HG03520 (cell line): ENCODE results near the gene SH3GL1.

Experiments used
- ATAC-seq: cut with Tn5 transposase; IDR thresholded peaks from one replicate; pipeline ENCODE4 v1.9.1; 2021; ENCODE audit warnings: mild to moderate bottlenecking, moderate library complexity; ENCODE audit not compliant: unreplicated experiment

The SH3GL1 gene

DNA sequence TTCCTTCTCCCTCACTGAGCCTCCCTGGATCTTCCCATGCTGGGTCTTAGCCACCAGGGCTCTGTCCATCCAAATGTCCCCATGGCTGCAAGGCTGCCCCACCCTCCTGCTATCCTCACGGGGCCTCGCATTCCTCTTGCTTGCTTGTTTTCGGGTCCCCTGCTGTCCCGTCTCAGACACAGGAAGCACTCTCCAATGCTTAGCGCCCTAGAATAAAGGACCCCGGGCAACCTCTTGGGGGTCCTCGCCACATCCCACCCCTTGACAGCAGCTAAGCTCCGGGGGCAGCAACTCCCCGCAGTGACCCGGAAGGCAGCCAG lies 23.7 kb downstream of the SH3GL1 start:
- no peak for ATAC-seq

DNA sequence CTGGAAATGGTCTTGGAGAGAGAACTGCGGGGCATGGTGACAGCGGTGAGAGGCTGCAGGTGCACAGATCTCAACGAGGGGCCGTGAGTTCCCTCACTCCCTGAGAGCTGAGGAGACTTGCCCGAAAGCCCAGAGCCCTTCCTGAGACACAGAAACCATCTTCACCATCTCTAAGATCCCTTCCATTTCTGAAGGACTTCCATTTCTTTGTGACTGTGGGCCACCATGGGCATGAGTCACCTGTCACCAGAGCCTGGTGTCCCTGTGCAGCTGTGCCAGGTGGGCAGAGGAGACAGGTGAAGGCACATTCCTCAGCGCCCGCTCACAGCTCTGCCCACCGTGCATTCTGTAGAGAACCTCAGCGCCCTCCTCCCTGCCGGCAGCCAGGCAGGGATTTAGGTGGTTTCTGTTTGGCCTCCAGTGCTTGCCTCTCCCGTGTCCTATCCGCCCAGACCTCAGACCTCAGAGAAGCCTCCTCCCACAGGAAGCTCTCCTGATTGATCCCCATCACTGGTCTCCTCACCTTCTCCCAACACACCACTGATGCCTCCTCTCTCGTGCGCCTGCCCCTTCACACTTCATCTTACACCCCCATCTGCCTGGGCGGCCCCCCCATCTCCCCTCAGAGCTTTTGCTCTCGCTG lies 24.2 kb downstream of the SH3GL1 start:
- no peak for ATAC-seq

DNA sequence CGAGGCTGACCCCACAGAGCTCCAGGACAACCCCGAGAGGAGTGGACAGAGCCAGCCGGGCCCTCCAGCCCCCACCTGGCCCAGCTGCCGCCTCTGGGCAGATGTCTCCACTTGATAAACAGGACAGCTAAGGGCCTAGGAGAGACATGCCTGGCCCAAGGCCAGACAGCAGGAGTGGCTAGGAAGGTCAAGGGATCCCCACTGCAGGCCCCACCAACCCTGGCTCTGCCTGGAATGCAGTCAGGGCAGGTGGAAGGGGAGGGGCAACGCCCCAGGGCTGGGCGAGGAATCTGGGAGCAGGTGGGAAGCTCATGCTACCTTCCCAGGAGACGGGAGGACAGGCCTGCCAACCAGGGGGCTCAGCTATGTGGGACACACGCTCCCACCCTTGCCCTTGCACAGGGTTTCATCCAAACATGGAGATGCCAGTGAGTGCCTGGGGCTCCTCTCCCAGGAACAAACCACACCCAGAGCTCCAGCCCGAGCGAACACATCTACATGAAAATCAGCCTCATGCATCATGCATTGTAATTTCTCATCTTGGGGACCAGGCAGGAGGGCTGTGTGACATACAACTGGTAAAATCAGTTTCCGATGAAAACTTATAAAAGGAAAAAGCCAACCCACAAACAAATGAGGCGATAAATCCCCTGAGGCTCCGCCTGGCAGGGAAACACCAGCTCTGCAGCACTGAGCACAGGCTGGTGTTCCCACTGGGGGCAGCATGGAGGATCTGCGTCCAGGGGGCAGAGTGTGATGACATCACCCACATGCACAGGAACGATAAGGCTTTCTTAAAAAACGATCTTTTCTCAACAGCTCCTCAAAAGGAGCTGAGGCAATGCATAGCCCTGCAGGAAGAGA lies 25.0 kb downstream of the SH3GL1 start:
- no peak for ATAC-seq

DNA sequence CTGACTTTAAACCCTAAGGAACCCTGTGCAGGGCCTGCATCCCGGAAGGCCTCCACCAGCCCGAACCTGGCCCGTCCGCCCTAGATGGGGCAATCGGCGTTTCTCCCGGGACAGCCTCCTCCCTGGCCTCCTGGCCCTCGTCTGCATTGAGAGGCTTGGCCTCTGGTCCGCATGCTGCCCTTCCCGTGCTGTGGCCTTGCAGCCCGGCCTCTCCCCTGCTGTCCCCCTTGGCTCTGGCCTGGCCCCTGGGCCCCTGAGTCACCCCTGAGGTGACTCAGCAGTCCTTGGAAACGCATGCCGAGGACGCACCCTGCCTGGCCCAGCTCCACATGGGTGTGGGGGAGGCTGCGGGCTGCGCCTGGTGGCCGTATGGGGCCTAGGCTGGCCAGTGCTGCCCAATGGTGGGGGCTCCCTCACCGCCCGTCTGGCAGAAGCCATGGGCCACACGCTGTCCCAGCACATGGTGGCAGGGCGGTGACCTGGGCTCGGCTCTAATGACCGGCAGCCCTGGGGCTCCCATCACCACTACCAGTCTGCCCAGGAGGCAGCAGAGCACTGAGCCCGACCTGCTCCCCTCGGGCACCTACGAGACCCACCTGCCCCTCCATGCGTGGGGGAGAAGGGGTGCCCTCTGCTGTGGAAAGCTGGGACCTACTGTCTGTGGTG lies 25.7 kb downstream of the SH3GL1 start:
- no peak for ATAC-seq

DNA sequence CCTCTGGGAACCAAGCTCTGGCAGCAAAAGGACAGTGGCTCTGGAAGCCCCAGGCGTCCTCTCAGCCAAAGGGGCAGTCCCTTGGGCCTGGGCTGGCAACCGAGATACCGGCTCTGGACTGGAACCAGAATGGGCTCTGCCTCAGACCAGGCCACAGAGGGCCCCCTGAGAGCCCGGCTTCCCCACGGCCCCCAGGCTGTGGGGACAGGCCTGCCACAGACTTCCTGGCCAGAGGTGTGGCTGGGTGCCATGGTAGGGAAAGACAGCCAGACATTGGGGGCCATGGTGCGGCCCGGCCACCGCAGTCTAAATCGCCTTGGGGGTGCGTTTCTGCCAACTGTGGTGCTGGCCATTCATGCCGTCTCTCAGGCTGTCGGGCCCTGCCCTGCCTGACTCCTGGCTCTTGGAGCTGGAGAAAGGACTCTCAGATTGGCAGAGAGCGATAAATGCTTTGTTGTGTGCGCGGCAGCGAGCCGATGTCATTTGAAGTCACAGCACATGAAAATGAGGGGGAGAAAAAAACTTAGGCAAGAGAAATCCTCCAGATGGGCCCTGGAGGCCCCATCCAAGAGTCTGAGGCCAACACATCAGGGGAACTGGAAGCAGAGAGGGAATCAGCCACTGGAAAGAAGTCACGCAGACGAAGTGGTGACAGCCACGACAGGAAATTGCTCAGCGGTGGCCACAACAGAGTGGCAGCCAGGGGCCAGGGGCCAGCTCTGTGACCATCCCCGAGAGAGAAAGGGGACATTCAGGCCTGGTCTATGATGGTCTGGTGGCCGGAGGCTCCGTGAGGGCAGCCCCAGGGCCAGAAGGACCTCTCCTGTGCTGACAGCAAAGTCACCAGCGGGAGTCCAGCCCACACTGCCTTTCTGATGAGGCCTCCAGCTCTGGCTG lies 26.5 kb downstream of the SH3GL1 start:
- no peak for ATAC-seq

DNA sequence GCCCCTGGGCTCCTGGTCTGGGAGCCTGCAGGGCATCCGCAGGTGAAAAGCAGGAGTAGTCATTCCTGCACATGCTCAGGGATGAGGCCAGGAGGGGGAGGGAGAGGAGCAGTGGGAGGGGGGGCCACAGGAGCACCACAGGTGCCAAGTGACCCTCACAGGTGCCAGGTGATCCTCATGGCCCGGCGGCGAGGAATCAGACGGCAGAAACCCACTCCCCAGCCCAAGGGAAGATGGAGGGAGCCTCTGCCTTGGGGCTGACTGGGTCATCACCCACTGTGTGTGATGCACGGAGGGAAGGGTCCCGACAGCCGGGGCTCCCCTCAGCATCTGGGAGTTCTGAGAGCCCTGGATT lies 27.4 kb downstream of the SH3GL1 start:
- ATAC-seq = no peak

DNA sequence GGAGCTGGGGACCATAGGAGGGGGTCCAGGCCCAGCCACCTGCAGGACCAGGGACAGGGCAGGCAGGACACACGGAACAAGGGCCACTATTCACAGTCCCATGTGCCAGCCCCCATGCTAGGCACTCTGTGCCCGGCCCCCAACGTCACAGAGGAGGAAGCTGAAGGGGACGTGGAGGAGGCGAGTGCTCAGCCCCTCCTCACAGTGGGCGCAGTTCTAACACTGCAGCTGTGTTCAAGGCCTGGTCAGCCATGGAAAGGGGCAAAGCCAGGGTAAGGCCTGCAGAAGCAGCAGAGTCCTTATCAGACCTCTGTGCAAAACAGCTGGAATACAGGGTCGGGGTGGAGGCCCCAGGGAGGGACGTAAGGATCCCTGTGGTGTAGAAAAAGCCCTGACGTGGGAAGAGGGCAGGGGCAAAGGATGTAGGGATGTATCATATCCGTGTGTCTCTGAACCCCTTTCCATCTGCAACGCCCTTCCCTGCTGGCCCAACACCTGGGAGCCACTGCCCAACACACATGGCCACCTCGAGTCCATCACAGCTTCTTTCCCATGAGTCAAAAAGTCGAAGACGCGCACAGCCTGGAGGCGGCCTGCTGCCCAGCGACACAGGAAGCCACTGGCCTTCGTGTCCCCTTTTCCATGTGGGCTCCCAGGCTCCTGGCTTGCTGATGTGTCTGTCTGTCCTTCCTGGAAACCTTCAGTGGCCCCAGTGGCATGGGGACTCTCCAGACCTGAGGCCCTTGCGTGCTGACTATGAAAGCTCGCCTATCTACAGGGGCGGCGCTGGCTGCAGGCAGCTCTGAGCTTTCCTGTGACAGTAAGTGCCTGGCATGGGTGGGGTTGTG lies 28.0 kb downstream of the SH3GL1 start:
- no peak for ATAC-seq

DNA sequence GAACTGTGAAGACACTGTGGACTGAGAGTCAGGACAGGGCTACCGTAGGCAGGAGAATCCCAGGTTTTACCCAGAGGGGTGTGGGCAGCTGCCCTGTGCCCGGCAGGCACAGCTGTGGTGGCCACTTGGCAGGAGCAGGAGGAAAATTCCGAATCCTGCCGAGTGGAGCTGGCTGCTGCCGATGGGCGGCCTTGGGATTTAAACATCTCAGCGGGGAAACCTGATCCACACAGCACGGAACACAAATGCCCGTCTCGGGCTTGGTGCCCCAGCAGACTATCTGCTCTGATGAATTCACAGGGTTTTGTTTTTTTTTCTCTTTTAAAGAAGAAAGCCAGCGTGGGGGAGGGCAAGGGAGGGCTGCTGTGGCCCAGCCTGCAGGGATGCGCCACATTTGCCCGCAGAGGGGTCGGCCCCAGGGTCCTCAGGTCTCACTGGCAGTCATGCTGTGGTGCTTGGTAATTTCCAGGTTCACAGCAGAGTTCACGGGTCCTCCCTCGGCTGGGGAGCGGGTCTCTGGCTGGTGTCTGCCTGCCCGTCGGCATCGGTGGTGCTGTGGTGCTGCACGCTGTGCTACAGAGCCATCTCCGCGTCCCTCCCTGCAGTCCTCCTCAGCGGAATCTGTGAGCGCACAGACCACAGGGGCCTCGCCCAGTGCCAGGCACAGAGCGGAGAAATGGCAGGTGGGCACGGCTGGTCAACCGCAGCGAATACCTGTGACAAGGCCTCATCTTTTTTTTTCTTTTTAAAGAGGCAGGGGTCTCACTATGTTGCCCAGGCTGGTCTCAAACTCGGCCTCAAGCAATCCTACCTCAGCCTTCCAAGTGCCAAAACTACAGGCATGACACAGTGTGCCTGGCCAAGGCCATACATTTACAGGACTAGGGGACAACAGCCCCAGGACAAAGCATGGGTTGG lies 28.8 kb downstream of the SH3GL1 start:
- ATAC-seq = no peak

DNA sequence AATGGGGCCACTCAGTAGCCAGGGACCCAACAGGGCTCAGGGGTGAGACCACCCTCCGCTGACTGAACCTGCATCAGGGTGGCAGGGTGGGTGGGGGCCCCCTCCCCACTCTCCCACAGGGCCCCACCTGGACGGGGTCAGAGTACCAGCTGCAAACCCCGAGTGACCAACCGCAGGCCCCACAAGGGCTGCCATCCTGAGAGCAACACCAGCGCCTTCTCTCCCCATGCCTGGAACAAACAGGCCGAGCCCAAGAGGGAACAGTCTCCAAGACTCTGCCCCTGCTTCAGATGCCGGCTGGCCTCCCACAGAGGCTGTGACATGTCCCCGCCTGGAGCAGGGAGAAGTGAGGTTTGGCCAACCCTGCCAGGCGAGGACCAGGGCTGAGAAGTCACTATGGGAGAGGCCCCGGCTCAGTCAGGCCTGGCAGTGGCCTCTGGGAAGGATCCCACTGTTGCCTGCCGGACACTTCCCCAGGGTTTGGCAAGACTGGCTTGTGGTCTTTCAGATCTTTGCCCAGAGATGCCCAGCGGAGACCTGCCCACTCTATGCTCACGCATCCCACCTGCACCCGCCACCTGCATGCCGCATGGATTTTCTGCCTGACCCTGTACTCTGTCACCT lies 29.8 kb downstream of the SH3GL1 start:
- no peak for ATAC-seq

DNA sequence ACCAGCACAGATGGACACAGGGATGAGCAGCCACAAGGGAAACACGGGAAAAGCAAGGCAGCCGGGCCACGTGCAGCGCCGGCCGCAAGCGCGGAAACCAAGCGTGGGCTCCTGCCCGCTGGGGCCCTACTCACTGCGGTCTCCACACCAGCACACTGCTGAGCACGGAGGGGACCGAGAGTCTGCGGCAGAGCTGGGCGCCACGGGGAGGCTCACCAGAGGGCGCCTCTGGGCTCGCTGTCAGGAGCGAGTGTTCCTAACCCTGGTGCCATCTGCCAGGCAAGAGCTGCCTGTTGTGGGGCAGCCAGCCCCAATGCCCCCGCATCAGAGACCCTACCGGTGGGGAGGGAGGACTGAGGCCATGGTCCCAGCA lies 30.5 kb downstream of the SH3GL1 start:
- ATAC-seq = peak; percentile 36

DNA sequence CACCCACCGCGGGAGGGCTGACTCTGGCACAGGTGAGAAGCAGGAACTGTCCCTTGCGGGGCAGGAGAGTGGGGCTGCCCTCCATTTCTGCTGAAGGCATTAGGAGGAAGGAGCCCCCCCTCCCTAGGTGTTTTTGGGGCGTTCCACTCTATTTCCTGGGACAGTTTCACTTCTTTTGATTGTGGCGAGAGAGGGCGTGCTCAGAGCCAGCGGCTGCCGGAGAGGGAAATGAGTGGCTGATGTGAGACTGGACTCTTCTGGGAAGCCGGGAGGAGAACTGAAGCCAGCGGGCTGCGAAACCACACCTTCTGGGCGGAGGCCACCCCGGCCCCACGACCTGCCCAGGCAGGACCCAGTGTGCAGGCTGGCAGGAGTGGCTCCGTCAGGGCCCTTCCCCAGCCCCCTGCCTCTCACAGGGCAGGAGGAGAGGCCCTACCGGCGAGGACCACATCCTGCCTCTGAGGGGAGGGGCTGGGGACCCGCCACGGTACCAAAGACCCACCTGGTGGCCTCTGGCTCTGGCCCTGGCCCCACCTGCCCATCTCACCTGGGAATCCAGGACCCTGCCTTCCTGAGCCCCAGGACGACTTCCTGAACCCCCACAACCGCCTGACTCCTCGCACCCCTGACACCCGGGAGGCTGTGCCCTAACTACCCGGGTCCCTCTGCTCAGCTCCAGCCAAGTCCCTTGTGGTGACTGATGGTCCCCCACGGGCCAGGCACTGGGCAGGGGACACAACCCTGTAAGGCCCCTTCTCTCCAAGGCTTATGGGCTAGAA lies 31.0 kb downstream of the SH3GL1 start:
- ATAC-seq = peak; percentile 49

DNA sequence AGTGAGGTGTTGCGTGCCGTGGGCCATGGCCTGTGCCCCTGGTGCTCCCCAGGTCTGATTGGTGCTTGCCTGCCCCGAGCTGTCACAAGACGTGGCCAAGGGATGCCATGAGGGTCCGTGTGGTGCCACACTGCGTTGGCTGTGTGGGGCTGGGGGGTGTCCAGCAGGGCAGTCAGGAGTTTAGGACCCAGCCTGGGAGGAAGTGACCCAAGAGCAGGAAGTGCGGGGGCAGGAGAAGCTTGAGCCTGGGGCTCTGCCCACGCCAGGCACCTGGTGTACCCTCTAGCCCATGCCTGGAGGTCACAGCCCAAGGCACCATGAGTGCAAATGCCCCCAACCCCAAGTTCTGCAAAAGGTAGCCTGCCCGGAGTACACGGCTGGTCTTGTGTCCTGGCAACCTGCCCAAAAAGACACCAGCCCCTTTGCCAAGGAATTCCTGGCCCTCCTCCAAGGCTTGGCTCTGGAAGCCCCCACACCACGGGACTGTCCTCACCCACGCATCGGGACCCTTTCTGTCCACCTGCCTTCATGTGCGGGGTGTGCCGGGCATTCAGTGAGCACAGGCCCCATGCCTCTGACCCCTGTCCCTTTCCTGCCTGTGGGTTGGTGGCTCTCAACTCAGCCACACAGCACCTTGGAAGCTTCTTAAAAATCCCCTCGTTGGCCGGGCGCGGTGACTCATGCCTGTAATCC lies 32.1 kb downstream of the SH3GL1 start:
- no peak for ATAC-seq

DNA sequence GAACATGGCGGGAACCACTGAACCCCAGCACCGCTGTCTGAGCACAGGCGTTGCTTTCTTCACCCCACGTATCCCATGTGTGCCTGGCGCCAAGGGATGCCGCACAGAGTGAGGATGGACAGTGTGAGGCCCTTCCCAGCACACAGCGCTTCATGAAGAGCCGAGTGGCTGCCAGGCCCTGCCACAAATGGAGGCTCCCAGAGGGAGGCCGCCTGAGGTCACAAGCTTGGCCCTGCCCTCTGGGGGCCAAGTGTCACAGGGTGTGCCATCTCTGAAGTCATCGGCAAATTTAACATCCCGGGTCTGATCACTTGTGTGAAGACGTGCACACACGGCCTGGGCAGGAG lies 32.6 kb downstream of the SH3GL1 start:
- ATAC-seq = no peak

DNA sequence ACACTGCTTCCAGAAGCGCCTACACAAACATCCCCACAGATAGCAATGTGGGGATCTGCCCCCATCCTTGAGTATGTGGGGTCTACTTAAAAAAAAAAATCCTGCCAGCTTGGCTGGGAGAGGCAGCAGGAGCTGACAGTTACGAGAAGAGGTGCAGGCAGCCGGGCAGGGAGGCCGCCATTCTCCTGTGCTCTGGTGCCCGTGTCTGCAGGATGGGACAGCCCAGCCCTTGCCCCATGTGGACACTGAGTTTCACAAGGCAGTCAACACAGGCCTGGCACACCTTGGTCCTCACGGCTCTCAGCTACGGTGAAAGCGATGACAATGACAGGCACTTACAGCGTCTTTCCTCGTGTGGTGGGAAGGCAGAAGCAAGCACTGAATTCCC lies 33.0 kb downstream of the SH3GL1 start:
- no peak for ATAC-seq

DNA sequence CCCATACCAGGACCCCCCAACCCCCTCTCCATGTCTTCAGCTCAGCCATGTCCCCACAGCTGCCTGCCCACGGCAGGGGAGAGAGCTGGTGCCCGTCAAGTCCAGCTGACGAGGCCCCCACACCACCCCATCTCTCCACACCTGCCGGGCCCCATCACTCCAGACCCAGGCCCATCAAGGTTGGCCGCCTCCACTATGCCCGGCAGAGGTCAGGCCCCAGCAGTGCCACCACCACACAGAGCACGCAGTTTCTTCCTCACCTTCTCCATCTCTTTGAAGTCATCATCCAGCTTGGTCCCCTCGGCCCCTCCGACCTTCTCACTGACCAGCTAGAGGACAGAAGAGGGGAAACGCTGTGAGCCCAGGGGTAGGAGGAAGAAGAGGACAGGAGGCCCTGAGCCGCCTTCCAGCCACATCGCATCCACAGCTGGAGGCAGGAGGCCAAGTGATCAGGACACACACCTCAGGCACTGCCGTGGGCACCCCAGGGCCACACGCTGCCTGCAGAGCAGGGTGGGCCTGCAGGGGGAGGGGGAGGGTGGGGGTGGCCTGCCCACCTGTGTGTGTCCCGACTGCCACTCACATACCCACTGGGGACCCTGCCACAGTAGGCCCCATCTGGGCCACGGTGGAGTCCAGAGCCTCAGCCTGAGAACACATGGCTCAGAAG lies 33.5 kb downstream of the SH3GL1 start:
- no peak for ATAC-seq

DNA sequence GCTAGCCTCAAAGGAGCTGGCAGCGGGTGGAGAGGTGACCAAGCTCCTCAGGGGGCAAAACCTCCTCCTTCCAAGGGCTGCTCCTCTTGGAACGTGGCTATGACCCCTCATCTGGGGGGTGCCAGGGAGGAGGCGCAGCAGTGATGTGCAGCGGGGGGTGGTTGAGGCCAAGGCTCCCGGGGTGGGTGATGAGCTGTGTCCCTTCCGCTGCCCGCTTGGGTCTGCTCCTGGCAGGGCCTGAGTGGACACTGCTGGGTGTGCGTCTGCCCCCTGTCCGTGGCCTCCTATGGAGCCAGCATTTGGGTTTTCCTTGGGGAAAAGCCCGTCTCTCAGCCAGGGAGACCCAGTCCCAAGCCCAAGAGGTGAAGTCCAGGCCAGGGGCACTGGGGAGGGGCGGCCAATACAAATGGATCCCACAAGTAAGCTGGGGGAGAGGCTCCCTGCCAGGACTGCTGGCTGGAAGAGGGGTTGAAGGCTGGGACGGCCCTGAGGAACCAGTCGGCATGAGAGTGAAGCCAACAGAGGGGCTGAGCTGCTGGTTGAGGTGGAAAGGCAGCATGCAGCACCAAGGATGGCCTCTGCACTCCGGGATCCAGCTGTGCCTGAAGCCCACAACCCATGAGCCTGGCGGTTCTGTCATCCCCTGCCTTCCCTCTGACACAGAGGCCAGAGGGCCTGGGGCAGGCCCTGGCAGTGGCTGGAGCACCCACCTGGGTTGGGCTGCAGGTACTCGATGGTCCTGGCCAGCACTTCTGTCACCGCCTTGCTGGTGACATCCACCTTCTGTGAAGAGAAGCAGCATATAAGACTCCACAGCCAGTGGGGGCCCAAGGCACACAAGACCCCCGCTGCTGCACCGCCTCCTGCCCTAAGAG lies 34.3 kb downstream of the SH3GL1 start:
- ATAC-seq = no peak
